ENCODE results near the gene SWI5. TPM values are rescaled to one million over a fixed set of nuclear protein-coding genes. Genes with fewer than 3 reads are reported as not detected.

Gene SWI5
- total and polyA plus RNA-seq, 2 donors (not counting 1 experiment from before 2014, with no cell fraction given), result 35.7 to 46.7 TPM

GRCh38 chr9:128294142-128294541 is 18.1 kb downstream of the SWI5 start:
- H3K4me3 ChIP-seq (replicated peaks in 1 of 4; ENCODE audit: control extremely low read depth in 1 of 4, insufficient read depth in 1 of 4, low read depth in 3 of 4, low read length in 4 of 4), result no peak overlapping the region
- H3K36me3 ChIP-seq (ENCODE audit: control insufficient read depth, insufficient read depth, low read length), result no peaks in the 10 kb centered on the region
- no peak overlapping the region for H3K4me2 ChIP-seq (ENCODE audit: extremely low read depth, insufficient read depth, low read length)
- no peak overlapping the region for H3K9ac ChIP-seq (ENCODE audit: insufficient read depth, low read length)
- DNase-seq (ENCODE audit: low read depth in 2 of 2), result no peak
- no peak for TF ChIP-seq EZH2 (IDR thresholded peaks at IDR 0.05; ENCODE audit: low read length, missing control alignments)
- no peak for TF ChIP-seq CTCF (conservative IDR thresholded peaks at IDR 0.05 in 1 of 2, IDR thresholded peaks at IDR 0.05 in 1 of 2; ENCODE audit: low read depth in 1 of 2, low read length in 2 of 2)
- H3K27ac ChIP-seq (ENCODE audit: insufficient read depth, low read length), result no peak overlapping the region
- no peaks in the 10 kb centered on the region for H3K27me3 ChIP-seq (ENCODE audit: control insufficient read depth, insufficient read depth, low read length)
- no peaks in the 10 kb centered on the region for H3K79me2 ChIP-seq (ENCODE audit: control insufficient read depth, insufficient read depth, low read length)
- H4K20me1 ChIP-seq (ENCODE audit: control insufficient read depth, extremely low read depth, insufficient read depth, low read length), result no peaks in the 10 kb centered on the region
- peaks cover 6% of the 10 kb centered on the region for H3K4me1 ChIP-seq (ENCODE audit: control insufficient read depth, extremely low read depth, insufficient read depth, low read length)
- H2AFZ ChIP-seq (ENCODE audit: low read length), result no peak overlapping the region
- no peaks in the 10 kb centered on the region for H3K9me3 ChIP-seq (ENCODE audit: control insufficient read depth, insufficient read depth, low read depth, low read length)

GRCh38 chr9:128296340-128297220 is 20.5 kb downstream of the SWI5 start:
- H3K36me3 ChIP-seq (ENCODE audit: control insufficient read depth, insufficient read depth, low read length), result no peaks in the 10 kb centered on the region

More at GRCh38 chr9:128296340-128297220, 20.5 kb downstream of the SWI5 start:
- no peaks in the 10 kb centered on the region for H3K79me2 ChIP-seq (ENCODE audit: control insufficient read depth, insufficient read depth, low read length)
- peaks cover 6% of the 10 kb centered on the region for H3K4me1 ChIP-seq (ENCODE audit: control insufficient read depth, extremely low read depth, insufficient read depth, low read length)
- H3K4me3 ChIP-seq (replicated peaks in 1 of 4; ENCODE audit: control extremely low read depth in 1 of 4, insufficient read depth in 1 of 4, low read depth in 3 of 4, low read length in 4 of 4), result no peak overlapping the region
- H3K27ac ChIP-seq (ENCODE audit: insufficient read depth, low read length), result no peak overlapping the region
- TF ChIP-seq CTCF (conservative IDR thresholded peaks at IDR 0.05 in 1 of 2, IDR thresholded peaks at IDR 0.05 in 1 of 2; ENCODE audit: low read depth in 1 of 2, low read length in 2 of 2), result no peak
- no peak for TF ChIP-seq EZH2 (IDR thresholded peaks at IDR 0.05; ENCODE audit: low read length, missing control alignments)
- no peaks in the 10 kb centered on the region for H3K27me3 ChIP-seq (ENCODE audit: control insufficient read depth, insufficient read depth, low read length)
- no peak overlapping the region for H3K9ac ChIP-seq (ENCODE audit: insufficient read depth, low read length)
- H4K20me1 ChIP-seq (ENCODE audit: control insufficient read depth, extremely low read depth, insufficient read depth, low read length), result no peaks in the 10 kb centered on the region
- no peaks in the 10 kb centered on the region for H3K9me3 ChIP-seq (ENCODE audit: control insufficient read depth, insufficient read depth, low read depth, low read length)
- H3K4me2 ChIP-seq (ENCODE audit: extremely low read depth, insufficient read depth, low read length), result no peak overlapping the region
- H2AFZ ChIP-seq (ENCODE audit: low read length), result no peak overlapping the region
- DNase-seq (ENCODE audit: low read depth in 2 of 2), result peak in 1 of 2 donors; percentile 11
